ENCODE results near the gene DUSP10. TPM values are rescaled to one million over a fixed set of nuclear protein-coding genes. Genes with fewer than 3 reads are reported as not detected.

The DUSP10 gene
- total RNA-seq, 1 experiment from 2014 or later: 37.5 TPM

DNA sequence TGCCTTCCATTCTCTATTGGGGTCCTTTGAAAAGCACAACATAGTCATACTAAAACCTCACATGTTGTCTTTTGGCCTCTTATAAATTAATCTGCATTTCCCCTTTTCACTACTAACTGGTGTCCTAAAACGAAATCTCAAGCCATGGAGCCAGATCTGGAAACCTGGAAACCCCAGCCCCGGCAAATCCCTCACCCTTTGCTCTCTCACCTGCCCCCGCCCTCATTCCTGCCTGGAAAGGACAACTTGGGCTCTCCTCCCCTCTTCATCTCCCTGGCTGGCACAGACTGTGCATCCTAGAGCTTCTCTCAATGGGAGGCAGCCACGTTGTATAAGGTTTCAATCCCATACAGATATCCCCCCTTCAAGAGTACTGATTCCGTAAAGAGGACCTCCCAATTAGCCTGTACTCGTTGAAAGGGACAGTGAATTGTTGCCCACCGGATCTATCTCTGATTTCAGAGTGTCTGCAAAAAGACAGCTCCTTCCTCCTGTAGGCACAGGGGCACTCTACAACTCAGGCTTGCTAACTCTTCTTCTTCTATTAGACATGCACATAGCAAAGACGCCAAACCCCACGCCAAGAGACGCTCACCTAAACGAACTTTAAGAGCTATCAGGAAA is 1.4 kb downstream of the DUSP10 start:
- in situ Hi-C loops (cut with HindIII; ENCODE audit: low pct_unique_long_range_greater_than_20kb, low sequenced_read_pairs): no loop called here
- no peak for DNase-seq (ENCODE audit: low read depth)

DNA sequence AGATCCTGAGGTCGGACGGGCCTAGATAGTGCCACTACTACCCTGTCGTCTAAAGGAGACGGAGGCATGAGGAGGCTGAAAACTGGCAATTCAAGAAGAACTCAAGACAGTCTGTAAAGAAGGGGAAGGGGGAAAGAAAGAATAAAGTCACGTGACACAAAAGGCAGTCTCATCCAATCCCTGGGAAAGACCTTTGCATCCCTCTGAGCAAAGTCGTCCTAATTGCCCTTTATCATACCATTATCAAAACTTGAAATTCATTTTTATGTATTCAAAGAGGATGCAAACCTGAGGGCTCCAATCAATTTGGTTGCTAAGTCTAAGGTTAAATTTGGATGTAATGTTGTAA is 2.2 kb downstream of the DUSP10 start:
- in situ Hi-C loops (cut with HindIII; ENCODE audit: low pct_unique_long_range_greater_than_20kb, low sequenced_read_pairs): no loop called here
- no peak for DNase-seq (ENCODE audit: low read depth)

DNA sequence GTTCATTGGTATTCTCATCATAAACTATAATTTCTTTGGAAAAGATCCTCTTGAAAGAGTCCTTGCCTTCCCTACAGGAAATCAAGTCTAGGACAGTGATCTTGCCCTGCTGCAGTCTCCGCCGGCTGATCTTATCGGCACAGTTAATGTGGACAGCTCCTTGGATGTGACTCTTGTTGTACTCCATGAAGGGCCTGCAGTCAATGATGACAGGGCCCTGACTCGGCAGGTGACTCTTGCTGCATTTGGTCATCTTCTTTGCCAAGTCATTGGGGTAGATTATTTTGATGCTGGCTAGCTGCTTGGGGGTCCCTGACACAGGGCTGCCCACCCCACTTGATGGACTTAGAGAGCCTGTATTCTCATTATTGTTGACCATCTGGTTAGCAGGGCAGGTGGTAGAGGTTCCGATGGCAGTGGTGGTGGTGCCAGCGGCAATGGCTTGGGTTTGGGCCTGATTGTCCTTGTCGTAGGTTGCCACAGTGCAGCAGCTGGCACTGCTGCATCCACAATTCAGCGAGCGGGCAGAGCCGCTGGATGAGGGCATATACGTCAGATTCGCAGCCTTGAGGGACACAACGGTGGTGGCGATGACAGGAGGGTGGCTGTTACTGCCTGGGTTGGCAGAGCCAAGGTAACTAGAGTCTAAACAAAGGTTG is 2.7 kb downstream of the DUSP10 start:
- in situ Hi-C loops (cut with HindIII; ENCODE audit: low pct_unique_long_range_greater_than_20kb, low sequenced_read_pairs): no loop called here
- DNase-seq (ENCODE audit: low read depth): no peak

DNA sequence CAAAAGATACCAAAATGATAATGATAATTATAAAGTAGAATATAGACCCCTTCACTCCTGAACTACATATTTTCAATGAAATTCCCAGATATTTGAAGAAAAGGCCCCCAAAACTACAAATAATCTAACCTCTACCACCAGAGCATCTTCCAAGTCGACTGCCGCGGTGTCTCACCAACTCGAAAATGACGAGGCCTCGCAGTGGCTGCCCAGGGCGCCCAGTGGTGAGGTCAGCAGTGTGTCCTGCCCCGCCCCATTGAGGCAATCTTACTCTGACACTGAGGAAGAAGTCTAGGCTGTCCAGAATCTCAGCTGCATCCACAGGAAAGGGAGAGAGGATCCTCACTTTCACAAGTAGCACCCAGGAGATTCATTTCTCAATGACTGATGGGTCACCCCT is 5.2 kb downstream of the DUSP10 start:
- in situ Hi-C loops (cut with HindIII; ENCODE audit: low pct_unique_long_range_greater_than_20kb, low sequenced_read_pairs): no loop called here

DNA sequence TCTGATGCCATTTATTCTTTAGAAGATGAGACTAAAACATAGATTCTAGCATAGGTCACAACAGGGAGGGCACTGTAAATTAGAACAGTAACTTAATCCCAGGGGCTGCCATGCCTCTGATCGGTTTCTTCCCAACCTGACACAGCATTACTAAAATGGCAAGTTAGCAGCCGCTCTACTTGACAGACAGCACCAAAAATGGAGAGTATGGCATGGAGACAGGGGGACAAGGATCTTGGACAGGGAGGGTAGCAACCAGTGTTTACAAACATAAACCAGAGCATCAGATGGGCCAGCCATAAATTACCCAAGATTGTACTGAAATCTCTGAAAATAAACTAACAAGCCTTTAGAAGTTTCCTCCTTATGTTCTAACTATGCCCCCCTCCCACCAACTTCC is 5.9 kb downstream of the DUSP10 start:
- no peak for DNase-seq (ENCODE audit: low read depth)
- in situ Hi-C loops (cut with HindIII; ENCODE audit: low pct_unique_long_range_greater_than_20kb, low sequenced_read_pairs): no loop called here

More for the DNA sequence above, 5.2 kb downstream of the DUSP10 start:
- DNase-seq (ENCODE audit: low read depth): no peak

DNA sequence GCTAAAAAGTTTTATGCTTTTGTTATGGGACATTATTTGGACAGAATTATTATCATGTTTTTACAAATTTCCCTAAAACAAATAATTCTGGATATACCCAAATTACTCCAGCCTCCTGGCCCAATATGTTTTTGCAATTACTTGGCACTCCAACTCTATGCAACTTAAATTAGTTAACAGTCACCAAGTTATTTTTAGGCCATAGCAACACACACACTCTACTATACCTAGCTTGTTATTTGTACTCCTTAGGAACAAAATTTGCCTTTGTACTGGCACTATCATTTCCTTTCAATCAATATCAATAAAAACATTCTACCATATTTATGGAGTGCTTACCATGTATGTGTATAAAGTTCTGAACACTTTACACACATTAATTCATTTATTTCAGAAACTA is 7.7 kb downstream of the DUSP10 start:
- no peak for DNase-seq (ENCODE audit: low read depth)
- in situ Hi-C loops (cut with HindIII; ENCODE audit: low pct_unique_long_range_greater_than_20kb, low sequenced_read_pairs): no loop called here

DNA sequence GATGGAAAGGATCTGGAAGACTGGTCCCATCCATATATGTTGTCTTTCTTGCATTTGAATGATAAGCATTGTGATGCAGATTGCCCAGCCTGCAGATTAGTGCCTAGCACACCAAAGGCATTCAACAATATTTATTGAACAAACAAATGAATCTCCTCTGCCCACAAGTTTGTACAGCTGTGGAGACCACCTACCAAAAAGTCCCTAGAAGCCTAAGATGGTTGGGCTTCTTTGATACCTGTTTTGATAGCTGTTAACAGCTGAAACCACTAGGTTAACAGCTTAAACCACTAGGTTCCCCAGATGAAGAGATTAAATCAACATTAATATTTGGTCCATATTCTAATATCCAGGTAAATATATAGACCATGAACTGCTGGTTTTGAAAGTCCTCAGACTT is 9.8 kb downstream of the DUSP10 start:
- in situ Hi-C loops (cut with HindIII; ENCODE audit: low pct_unique_long_range_greater_than_20kb, low sequenced_read_pairs): no loop called here
- no peak for DNase-seq (ENCODE audit: low read depth)

DNA sequence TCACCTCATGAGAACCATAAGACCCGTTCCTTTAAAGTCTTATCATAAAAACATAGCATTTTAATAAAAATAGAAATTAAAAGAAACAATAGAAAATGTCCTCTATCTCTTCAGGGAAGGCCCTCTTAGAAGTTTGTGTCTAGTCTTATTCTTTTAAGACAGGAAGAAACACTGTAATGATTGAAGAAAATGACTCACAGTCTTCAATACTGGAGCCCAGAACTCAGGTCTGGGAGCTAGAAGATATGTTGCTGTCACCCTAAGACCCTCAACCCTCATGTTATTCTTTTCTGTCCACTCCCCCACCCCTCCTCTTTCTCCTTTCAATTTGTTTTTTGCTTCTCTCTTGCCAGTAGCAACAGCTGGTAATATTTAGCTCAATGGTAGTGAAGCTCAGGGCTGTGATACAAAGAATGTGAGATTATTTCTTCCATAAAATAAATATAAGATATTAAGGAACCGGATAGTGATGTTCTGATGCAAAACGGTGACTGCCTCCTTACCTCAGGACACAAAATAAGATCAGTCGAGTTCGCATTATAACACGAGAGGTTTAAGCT is 12.0 kb downstream of the DUSP10 start:
- no peak for DNase-seq (ENCODE audit: low read depth)
- in situ Hi-C loops (cut with HindIII; ENCODE audit: low pct_unique_long_range_greater_than_20kb, low sequenced_read_pairs): no loop called here

DNA sequence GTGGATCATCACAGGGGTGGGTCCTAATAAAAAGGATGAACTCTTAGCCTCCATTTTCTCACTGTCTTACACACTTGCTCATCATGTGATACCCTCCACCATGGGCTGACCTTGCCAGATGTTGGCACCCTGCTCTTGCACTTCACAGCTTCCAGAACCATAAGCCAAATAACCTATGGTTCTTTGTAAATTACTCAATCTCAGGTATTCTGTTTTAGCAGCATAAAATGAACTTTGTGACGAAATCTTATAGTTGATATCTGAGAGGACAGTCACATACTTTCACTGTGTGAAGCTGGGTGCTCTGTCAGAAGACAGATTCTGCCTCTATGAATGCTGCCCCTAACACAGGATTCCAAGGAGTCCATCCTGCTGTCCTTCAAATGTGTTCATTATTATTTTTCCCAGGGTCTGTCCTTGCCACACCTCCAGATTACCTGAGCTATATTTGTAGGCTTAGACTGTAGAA is 13.8 kb downstream of the DUSP10 start:
- in situ Hi-C loops (cut with HindIII; ENCODE audit: low pct_unique_long_range_greater_than_20kb, low sequenced_read_pairs): no loop called here
- no peak for DNase-seq (ENCODE audit: low read depth)

DNA sequence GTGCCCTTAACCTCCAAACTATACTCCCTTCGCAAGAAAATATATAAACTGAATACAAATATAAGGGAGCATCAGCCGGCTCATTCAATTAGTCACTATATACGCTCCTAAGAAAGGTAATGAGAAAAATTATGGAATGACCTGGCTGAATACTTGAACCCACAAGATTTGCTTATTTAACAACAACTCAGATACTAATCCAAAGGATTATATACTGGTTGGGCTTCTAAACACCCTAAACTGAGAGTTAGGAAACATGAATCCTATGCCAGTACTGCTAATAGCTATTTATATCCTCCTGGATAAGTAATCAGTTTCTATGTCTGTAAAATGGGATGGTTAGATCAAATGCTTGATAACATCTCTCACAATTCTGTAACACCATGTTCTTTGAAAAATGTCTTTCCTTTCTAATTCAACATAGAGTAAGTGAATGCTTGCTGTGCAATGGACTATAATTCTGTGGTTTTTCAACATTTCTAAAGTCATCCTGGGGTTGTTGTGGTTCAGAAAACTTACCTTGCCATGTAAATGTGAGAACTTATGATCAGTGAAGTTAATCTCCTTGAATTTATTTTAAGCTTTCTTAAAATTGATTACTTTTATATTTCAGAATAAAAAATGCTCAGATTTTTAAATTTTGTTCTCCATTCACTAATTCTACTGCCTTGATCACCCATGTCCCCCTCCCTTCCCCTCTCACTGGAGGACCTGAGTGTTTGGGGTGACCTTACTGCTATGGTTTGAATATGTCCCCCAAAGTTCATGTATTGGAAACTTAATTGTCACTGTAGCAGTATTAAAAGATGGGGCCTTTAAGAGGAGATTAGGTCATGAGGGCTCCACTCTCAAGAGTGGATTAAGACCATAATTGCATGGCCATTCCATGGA is 14.5 kb downstream of the DUSP10 start:
- DNase-seq (ENCODE audit: low read depth): no peak
- in situ Hi-C loops (cut with HindIII; ENCODE audit: low pct_unique_long_range_greater_than_20kb, low sequenced_read_pairs): no loop called here

DNA sequence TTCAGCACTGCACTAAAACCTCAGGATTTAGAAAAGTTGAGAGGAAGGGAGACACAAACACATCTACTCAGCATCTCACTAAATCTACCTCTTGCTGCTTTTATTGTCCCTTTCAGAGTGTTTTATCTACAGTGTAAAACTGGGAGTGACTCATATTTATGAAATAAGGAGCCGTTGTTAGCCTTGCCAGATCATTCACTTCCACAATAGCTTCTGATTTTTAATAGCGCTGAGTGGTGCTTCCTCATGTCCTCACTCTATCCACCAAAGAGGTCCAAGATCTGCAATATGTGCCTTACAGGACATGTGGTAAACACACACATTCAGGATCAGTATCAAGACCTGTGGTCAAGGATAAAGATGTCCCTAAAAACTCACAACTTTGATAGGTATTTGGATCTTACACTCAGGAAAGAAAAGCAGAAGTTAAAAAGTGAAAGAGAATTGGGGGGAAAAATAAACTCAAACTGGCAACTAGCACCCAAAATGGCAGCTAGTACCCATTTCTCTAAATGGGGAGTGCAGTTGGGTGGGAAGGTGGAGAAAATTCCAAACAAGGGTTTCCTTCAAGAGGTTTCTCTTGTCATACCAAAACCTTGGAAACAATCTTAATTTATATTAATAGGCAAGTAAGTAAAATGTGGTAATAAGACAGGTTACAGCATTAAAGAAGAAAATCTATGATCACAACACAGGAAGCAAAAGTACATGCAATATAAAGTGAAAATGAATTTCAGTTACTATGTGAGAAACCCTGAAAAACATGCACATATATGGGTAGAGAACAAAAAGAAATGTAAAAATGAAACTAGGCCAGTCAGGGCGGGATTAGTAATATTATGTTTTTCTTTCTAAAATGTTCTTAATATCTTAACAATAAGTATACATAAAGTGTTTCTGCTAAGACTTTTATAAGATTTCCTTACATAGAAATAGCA is 15.9 kb downstream of the DUSP10 start:
- peak; percentile 43 for DNase-seq (ENCODE audit: low read depth)
- in situ Hi-C loops (cut with HindIII; ENCODE audit: low pct_unique_long_range_greater_than_20kb, low sequenced_read_pairs): no loop called here

DNA sequence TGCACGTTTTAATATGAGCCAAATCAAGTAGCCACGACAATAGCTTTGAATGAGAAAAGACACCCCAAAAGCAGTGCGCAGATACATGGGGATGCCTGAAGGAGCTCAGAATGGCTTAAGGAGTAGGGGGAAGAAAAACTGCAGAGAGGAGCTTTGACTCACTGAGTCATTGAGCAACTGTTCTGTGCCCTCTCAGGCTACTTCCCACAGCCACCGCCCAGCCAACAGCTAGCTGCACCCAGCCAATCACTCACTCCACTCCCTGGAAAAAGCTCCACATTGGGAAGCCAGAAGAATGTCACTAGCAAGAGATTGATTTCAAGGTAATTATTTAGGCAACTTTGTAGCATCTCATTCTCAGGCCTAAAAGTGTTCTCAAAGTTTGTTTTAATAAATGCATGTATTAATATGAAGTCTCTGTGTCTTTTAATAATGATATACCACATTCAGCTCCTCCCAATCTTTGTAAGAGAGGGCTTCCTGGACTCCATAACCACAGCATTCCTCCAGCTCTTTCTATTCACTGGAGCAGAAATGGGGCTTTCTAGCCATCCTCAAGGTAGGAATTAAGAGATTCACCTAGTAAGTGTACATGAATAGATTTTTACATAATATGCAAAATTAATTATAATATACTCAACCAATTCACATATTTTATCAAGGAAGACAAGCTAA is 16.8 kb downstream of the DUSP10 start:
- in situ Hi-C loops (cut with HindIII; ENCODE audit: low pct_unique_long_range_greater_than_20kb, low sequenced_read_pairs): no loop called here
- peak; percentile 86 for DNase-seq (ENCODE audit: low read depth)

DNA sequence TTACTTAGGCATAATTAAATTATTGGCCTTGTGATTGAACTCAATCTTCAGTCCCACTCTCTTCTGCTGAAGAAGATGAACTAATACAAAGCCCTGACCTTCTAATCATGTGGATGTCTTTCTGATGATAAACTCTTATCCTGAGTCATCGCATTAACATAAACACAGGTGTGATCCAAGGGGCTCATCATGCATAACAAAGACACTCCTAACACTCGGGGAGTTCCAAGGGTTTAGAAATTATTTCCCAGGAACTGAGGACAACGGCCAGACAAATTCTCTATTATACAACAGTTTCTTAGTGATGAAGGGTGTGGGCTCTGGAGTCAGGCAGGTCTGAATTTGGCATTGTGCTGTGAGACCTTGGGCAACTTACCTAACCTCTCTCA is 18.0 kb downstream of the DUSP10 start:
- DNase-seq (ENCODE audit: low read depth): peak; percentile 88
- in situ Hi-C loops (cut with HindIII; ENCODE audit: low pct_unique_long_range_greater_than_20kb, low sequenced_read_pairs): no loop called here

DNA sequence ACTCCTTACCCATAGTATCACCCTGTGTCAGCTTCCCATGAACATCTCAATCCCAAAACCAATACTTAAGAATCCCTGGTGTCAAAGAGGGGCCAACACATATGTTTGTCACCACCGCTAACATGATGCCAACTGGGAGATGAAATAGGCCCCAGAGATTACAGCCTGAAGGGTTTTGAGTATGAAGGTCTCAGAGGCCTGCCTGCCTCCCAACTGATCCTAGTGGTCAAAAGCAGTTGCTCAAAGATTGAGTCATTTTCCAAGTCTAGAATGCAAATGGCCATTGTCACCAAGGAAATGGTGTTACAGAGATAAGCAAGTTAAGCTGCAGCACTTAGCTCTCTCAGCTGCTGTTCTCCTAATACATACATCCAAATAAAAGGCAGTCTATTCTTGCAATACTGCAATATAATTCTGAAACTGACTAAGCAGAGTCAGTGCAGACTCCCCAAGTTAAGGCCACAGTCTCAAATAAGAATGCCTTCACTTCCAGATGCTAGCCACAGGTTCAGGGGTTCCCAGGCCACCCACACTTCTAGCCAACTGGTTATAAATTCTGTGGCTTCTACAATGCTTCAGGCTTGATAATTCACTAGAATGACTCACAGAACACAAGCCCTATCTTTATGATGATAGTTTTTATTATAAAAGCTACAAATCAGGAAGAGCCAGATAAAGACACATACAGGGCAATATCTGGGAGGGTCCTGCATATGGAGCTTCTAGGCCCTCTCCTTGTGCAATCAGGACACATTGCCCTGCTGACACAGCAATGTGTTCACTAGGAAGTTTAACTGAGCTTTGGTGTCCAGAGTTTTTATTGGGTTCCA is 18.7 kb downstream of the DUSP10 start:
- no peak for DNase-seq (ENCODE audit: low read depth)
- in situ Hi-C loops (cut with HindIII; ENCODE audit: low pct_unique_long_range_greater_than_20kb, low sequenced_read_pairs): no loop called here

DNA sequence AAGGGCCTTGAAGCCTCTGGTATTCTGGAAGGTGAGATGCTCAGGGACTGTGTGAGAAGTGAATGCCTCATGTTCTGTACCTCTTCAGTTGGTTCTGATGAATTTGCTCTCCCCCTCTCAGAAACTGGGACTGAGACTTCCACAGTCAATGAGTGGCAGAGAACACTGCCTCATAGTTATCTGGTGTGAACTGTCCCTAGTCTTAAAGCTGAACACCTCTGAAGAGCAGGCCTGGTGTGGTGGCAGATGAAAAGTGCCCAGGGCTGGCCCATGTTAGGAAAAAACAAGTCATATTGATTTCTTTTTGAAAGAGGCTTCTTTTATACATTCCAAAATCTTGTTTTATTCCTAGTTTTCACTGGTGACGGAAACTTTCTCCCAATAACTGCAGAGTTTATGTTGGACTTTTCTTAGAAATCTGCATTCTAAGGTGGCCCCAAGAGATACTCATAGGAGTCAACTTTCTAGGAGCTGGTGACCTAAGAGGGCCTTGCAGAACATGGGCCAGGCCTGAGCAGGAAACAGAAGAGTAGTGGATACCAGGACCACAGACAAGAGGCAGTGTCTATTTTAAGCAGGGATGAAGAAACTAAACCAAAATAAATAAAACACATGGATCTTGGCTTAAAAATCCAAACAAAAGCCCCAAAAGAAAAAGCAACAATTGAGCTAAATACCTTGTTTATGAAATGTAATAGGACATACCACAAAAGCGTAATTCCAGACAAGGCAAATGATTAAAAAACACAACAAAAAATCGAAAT is 19.5 kb downstream of the DUSP10 start:
- in situ Hi-C loops (cut with HindIII; ENCODE audit: low pct_unique_long_range_greater_than_20kb, low sequenced_read_pairs): no loop called here
- DNase-seq (ENCODE audit: low read depth): no peak

DNA sequence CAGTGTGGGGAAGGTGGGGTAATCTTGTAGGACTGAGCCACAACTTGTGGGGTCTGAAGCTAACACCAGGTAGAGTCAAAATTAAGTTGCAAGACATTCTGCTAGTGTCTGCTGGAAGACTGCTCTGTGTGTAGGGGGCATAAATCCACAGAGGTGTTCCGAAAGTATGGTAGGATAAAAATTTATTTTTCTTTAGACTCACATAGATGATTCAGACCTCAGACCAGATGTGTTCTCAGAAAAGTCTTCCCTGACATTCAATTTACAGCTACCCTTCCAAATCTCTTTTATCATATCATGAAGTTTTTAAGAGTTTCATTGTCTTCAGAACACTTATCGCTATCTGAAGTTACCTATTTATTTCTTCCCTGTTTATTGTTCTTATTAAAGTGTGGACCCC is 21.3 kb downstream of the DUSP10 start:
- in situ Hi-C loops (cut with HindIII; ENCODE audit: low pct_unique_long_range_greater_than_20kb, low sequenced_read_pairs): no loop called here
- DNase-seq (ENCODE audit: low read depth): no peak

All from Caki2 (cell line).